Neuronal stem cell (in vitro differentiated cells): ENCODE measurements around the gene WDR82.
A peak's percentile ranks its signal among the peaks of the same experiment; 100 is the strongest.

Experiments
- DNase-seq: peaks from one replicate; pipeline ENCODE4 v3.0.0-alpha.2; 2013; ENCODE audit warnings: low spot score
- H2AFZ ChIP-seq: one replicate; pipeline ENCODE4 v1.6.1; 2013; ENCODE audit warnings: mild to moderate bottlenecking, low read length, inconsistent platforms
- H2AK5ac ChIP-seq: 2 replicates; pipeline ENCODE4 v1.6.1; 2013; ENCODE audit warnings: low read depth, mild to moderate bottlenecking, inconsistent platforms, low read length, moderate library complexity, mixed read lengths
- H2BK120ac ChIP-seq: 2 replicates; pipeline ENCODE4 v1.6.1; 2013; ENCODE audit warnings: low read depth, mild to moderate bottlenecking, inconsistent platforms, low read length, moderate library complexity, mixed read lengths
- H2BK12ac ChIP-seq: one replicate; pipeline ENCODE4 v1.6.1; 2013; ENCODE audit warnings: low read length, inconsistent platforms
- H2BK15ac ChIP-seq: 2 replicates; pipeline ENCODE4 v1.6.1; 2013; ENCODE audit warnings: mild to moderate bottlenecking, low read length, inconsistent platforms, mixed read lengths
- H2BK5ac ChIP-seq: one replicate; pipeline ENCODE4 v1.6.1; 2013; ENCODE audit warnings: inconsistent platforms, mild to moderate bottlenecking, low read length, moderate library complexity
- H3K14ac ChIP-seq: one replicate; pipeline ENCODE4 v1.6.1; 2013; ENCODE audit warnings: low read length, inconsistent platforms
- H3K18ac ChIP-seq: 2 replicates; pipeline ENCODE4 v1.6.1; 2013; ENCODE audit warnings: low read length, inconsistent platforms
- H3K23ac ChIP-seq: 2 replicates; pipeline ENCODE4 v1.6.1; 2013; ENCODE audit warnings: low read depth, mild to moderate bottlenecking, mixed read lengths, low read length, inconsistent platforms; ENCODE audit not compliant: poor library complexity
- H3K27ac ChIP-seq: replicated peaks from 3 replicates; pipeline ENCODE4 v1.5.1; 2013; ENCODE audit warnings: low read length, inconsistent platforms
- H3K27me3 ChIP-seq, 3 experiments: 2 replicates each; pipeline ENCODE4 v1.6.1; 2013; ENCODE audit warnings: low read length in 3 of 3, mild to moderate bottlenecking in 2 of 3, inconsistent platforms in 1 of 3, low read depth in 1 of 3, mixed read lengths in 1 of 3, moderate library complexity in 1 of 3; ENCODE audit not compliant: control insufficient read depth in 3 of 3, insufficient read depth in 3 of 3
- H3K36me3 ChIP-seq, 2 donors: replicated peaks in 1 of 2; 2 replicates each; pipeline ENCODE4 v1.6.1; 2013; ENCODE audit warnings: low read length in 2 of 2; ENCODE audit not compliant: control insufficient read depth in 2 of 2, insufficient read depth in 2 of 2
- H3K4ac ChIP-seq: 2 replicates; pipeline ENCODE4 v1.6.1; 2013; ENCODE audit warnings: inconsistent platforms, mild to moderate bottlenecking, low read length, moderate library complexity
- H3K4me1 ChIP-seq, 2 donors: 1 replicate in 1 of 2; 2 replicates in 1 of 2; pipeline ENCODE4 v1.6.1; 2013; ENCODE audit warnings: low read length in 2 of 2, low read depth in 1 of 2; ENCODE audit not compliant: control insufficient read depth in 2 of 2, insufficient read depth in 1 of 2
- H3K4me2 ChIP-seq: one replicate; pipeline ENCODE4 v1.6.1; 2013; ENCODE audit warnings: mild to moderate bottlenecking, low read length, inconsistent platforms; ENCODE audit not compliant: insufficient read depth, poor library complexity, severe bottlenecking
- H3K4me3 ChIP-seq, 2 donors: 2 replicates each; pipeline ENCODE4 v1.5.1; 2013; ENCODE audit warnings: low read length in 2 of 2, mild to moderate bottlenecking in 2 of 2, inconsistent platforms in 1 of 2, moderate library complexity in 1 of 2
- H3K79me1 ChIP-seq: one replicate; pipeline ENCODE4 v1.6.1; 2013; ENCODE audit warnings: low read depth, mild to moderate bottlenecking, inconsistent platforms, low read length, moderate library complexity
- H3K9ac ChIP-seq: one replicate; pipeline ENCODE4 v1.6.1; 2013; ENCODE audit warnings: mild to moderate bottlenecking, low read depth, low read length, inconsistent platforms; ENCODE audit not compliant: poor library complexity
- H3K9me3 ChIP-seq, 2 donors: replicated peaks in 1 of 2; 2 replicates each; pipeline versions ENCODE3 to v1.6.1; 2013; ENCODE audit warnings: low read length in 2 of 2, mild to moderate bottlenecking in 2 of 2, inconsistent platforms in 1 of 2, low read depth in 1 of 2, mixed read lengths in 1 of 2, moderate library complexity in 1 of 2; ENCODE audit not compliant: control insufficient read depth in 2 of 2, insufficient read depth in 1 of 2
- H4K8ac ChIP-seq: one replicate; pipeline ENCODE4 v1.6.1; 2013; ENCODE audit warnings: low read depth, mild to moderate bottlenecking, inconsistent platforms, low read length, moderate library complexity
- H4K91ac ChIP-seq: one replicate; pipeline ENCODE4 v1.6.1; 2013; ENCODE audit warnings: low read length, low read depth, mild to moderate bottlenecking, inconsistent platforms; ENCODE audit not compliant: poor library complexity
- WGBS, 2 donors: extraction: QIAGEN DNeasy Blood & Tissue Kit; methylation state at CpG; one replicate each; pipeline ENCODE4 v1.1.7; 2013; ENCODE audit warnings: missing lambda C conversion rate in 2 of 2, mixed read lengths in 1 of 2; ENCODE audit not compliant: insufficient read length in 2 of 2, insufficient replicate concordance in 1 of 2; ENCODE audit errors: extremely low coverage in 2 of 2; 5-methylcytosine and 5-hydroxymethylcytosine counted together

Gene WDR82

DNA sequence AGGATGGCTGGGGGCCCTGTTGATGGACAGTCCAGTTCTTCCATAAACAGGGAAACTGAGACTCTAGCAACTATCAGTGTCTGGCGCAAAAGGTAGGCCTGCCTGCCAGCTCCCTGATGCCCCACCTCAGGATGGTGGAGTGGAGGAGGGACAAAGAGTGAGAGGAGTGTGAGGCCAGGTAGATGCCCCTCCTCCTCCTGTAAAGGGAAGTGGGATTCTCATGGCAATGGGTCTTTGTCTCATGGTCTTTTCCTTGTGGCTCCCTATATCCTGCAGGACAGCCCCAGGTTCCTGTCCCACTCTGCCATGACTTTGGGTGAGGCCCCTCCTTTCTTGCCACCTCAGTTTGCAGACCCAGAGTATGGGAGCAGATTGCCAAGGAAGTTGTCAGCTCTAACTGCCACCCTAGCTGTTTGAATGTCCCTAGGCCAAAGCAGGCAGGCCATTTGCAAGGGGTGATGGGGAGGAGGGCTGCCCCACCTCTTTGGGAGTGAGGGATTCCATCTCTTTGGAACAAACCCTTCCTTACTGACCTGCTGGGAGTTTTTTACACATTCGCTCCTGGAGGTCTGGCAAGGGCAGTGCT lies 34.8 kb upstream of the WDR82 start:
- Histone ChIP-seq H3K18ac (peak overlapping the region; percentile 73), H4K8ac (no peak overlapping the region), H2BK12ac (no peak overlapping the region), H3K23ac (no peak overlapping the region), H3K4ac (peak overlapping the region; percentile 67), H4K91ac (no peak overlapping the region), H3K9ac (no peak overlapping the region), H2BK120ac (peak overlapping the region; percentile 77), H3K27me3 (no peaks in the 10 kb centered on the region), H2AK5ac (peak overlapping the region; percentile 90), H3K79me1 (no peaks in the 10 kb centered on the region), H3K4me1 (peaks cover 45 to 52% of the 10 kb centered on the region in 2 donors), H3K36me3 (no peaks in the 10 kb centered on the region), H3K27ac (peak overlapping the region; percentile 41), H2AFZ (peak overlapping the region; percentile 3), H3K9me3 (no peaks in the 10 kb centered on the region), H3K14ac (no peak overlapping the region), H2BK15ac (peak overlapping the region; percentile 82), H3K4me3 (no peak overlapping the region), H3K4me2 (no peak overlapping the region), H2BK5ac (peak overlapping the region; percentile 76)
- WGBS, 2 donors: no CpG with 5 or more reads among the region's 2 CpGs
- no peak for DNase-seq

GRCh38 chr3:52311576-52312119 lies 33.2 kb upstream of the WDR82 start:
- Histone ChIP-seq H3K4me1 (peaks cover 47 to 67% of the 10 kb centered on the region in 2 donors), H3K79me1 (no peaks in the 10 kb centered on the region), H3K4ac (no peak overlapping the region), H3K9ac (peak overlapping the region; percentile 0), H3K4me2 (peak overlapping the region; percentile 36), H3K27ac (peak overlapping the region; percentile 98), H4K91ac (peak overlapping the region; percentile 12), H2BK15ac (peak overlapping the region; percentile 45), H3K23ac (no peak overlapping the region), H2BK12ac (peak overlapping the region; percentile 48), H4K8ac (no peak overlapping the region), H2AFZ (peak overlapping the region; percentile 16), H3K18ac (peak overlapping the region; percentile 86), H3K9me3 (no peaks in the 10 kb centered on the region), H3K27me3 (no peaks in the 10 kb centered on the region), H3K4me3 (no peak overlapping the region), H2AK5ac (peak overlapping the region; percentile 66), H2BK120ac (peak overlapping the region; percentile 35), H3K36me3 (no peaks in the 10 kb centered on the region), H2BK5ac (peak overlapping the region; percentile 46), H3K14ac (no peak overlapping the region)
- WGBS, 2 donors: no CpG with 5 or more reads among the region's 9 CpGs
- peak; percentile 97 for DNase-seq

DNA sequence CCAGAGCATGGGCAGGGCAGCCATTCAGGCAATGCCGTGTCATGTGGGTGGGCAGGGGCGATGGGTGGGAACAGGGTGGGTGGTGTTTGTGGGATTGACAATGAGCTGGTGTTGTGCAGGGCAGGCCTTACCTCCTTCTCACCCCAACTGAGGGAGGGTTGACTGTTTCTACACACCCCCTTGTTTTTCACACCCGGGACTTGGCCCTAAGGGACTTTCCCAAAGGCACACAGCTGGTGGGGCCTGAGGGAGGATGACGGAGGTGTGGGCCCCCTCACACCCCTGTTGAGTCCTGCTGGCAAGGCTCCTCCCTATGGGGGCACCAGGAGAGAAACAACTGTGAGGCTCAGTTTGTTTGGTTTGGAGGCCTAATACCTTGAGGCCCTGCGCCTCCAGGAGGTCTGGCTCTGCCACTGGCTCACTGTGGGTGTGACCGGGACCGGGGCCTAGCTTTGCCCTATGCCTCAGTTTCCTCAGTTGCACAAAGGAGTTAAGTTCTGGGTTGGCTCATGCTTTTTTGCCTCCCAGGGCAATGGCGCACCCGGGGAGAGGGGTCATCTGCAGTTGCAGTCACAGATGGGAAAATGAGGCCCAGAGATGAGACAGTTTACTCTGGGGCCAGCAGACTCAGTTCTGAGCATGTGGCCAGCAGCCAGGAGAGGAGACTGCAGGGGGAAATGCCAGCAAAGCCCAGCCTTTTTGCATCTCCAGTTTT lies 32.6 kb upstream of the WDR82 start:
- no peaks in the 10 kb centered on the region for H3K36me3 ChIP-seq
- H3K4me2 ChIP-seq: peak overlapping the region; percentile 36
- H2AFZ ChIP-seq: peak overlapping the region; percentile 16
- H3K9me3 ChIP-seq: no peaks in the 10 kb centered on the region
- H3K27me3 ChIP-seq: no peaks in the 10 kb centered on the region
- peaks cover 47 to 64% of the 10 kb centered on the region in 2 donors for H3K4me1 ChIP-seq
- H4K8ac ChIP-seq: no peak overlapping the region
- no peaks in the 10 kb centered on the region for H3K79me1 ChIP-seq
- H2BK12ac ChIP-seq: peak overlapping the region; percentile 64
- DNase-seq: no peak
- peak overlapping the region; percentile 42 for H2BK120ac ChIP-seq
- H3K9ac ChIP-seq: no peak overlapping the region
- H3K18ac ChIP-seq: peak overlapping the region; percentile 97
- no peak overlapping the region for H3K23ac ChIP-seq
- no peak overlapping the region for H3K4me3 ChIP-seq
- H2BK15ac ChIP-seq: peak overlapping the region; percentile 96
- WGBS, 2 donors: no CpG with 5 or more reads among the region's 9 CpGs
- H3K27ac ChIP-seq: peak overlapping the region; percentile 98
- H4K91ac ChIP-seq: peak overlapping the region; percentile 93
- H3K14ac ChIP-seq: peak overlapping the region; percentile 21
- H2AK5ac ChIP-seq: peak overlapping the region; percentile 88
- H2BK5ac ChIP-seq: peak overlapping the region; percentile 91
- peak overlapping the region; percentile 19 for H3K4ac ChIP-seq

DNA sequence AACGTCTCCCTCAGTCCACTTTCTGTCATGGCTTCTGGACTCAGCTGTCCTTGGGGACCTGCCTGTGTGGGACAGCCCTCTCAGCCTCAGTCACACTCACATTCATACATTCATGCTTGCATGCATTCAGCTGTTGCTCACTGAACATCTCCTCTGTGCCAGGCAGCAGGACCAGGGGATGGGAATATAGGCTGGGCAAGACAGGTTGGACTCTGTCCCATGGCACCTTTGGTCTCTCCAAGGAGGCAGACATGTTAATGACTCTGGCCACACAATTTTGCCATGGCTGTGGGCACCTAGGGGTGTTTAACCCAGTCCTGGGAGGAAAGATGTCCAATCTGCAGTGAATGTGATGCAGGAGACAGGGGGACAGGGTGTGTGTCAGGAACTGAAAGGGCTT lies 29.9 kb upstream of the WDR82 start:
- no peak overlapping the region for H3K4ac ChIP-seq
- peak overlapping the region; percentile 76 for H2BK15ac ChIP-seq
- no peak overlapping the region for H3K4me2 ChIP-seq
- H2AK5ac ChIP-seq: peak overlapping the region; percentile 71
- no peaks in the 10 kb centered on the region for H3K9me3 ChIP-seq
- H2BK5ac ChIP-seq: no peak overlapping the region
- no peak overlapping the region for H3K4me3 ChIP-seq
- no peak for DNase-seq
- H3K36me3 ChIP-seq: no peaks in the 10 kb centered on the region
- no peak overlapping the region for H3K23ac ChIP-seq
- H3K9ac ChIP-seq: no peak overlapping the region
- H3K18ac ChIP-seq: peak overlapping the region; percentile 69
- no peak overlapping the region for H2AFZ ChIP-seq
- no peak overlapping the region for H3K27ac ChIP-seq
- peaks cover 32 to 39% of the 10 kb centered on the region in 2 donors for H3K4me1 ChIP-seq
- H2BK12ac ChIP-seq: peak overlapping the region; percentile 78
- peak overlapping the region; percentile 26 for H3K14ac ChIP-seq
- H4K8ac ChIP-seq: no peak overlapping the region
- WGBS, 2 donors: no CpG with 5 or more reads among the region's 1 CpG
- no peaks in the 10 kb centered on the region for H3K27me3 ChIP-seq
- no peak overlapping the region for H2BK120ac ChIP-seq
- H4K91ac ChIP-seq: no peak overlapping the region
- no peaks in the 10 kb centered on the region for H3K79me1 ChIP-seq
